ENCODE results near the gene BBX. TPM values are rescaled to one million over a fixed set of nuclear protein-coding genes. Genes with fewer than 3 reads are reported as not detected.

BBX gene
- total RNA-seq, 1 experiment from 2014 or later = 73.2 TPM

GRCh38 chr3:107727102-107727501, 204.3 kb downstream of the BBX start:
- no peak for DNase-seq (ENCODE audit: unreplicated experiment)
- intact Hi-C loops (cut with micrococcal nuclease) = no loop called here
- CTCF ChIA-PET = interaction anchor here (0.7 to 1.7 kb wide), 4 partner anchors 14 to 37 kb away, joined by 3 to 8 read pairs (median 4); no protein-coding TSS in a partner anchor
- POLR2A ChIA-PET = interaction anchor here (0.7 to 0.9 kb wide), 3 partner anchors 41 to 1925 kb away, joined by 3 read pairs; no protein-coding TSS in a partner anchor
- Mint-ChIP-seq H3K27me3 (ENCODE audit: insufficient read depth, unreplicated experiment) (no peaks in the 10 kb centered on the region), H3K9me3 (ENCODE audit: unreplicated experiment) (no peaks in the 10 kb centered on the region), H3K27ac (ENCODE audit: low read depth, unreplicated experiment) (no peak overlapping the region), H3K36me3 (ENCODE audit: insufficient read depth, unreplicated experiment) (peaks cover 32% of the 10 kb centered on the region), H3K4me1 (ENCODE audit: insufficient read depth, unreplicated experiment) (no peaks in the 10 kb centered on the region), H3K4me3 (ENCODE audit: unreplicated experiment) (no peak overlapping the region)
- BruUV-seq (replicated peaks) = no TSS peak
- TF ChIP-seq CTCF (IDR thresholded peaks at IDR 0.05; ENCODE audit: unreplicated experiment) = no peak

- no peaks in the 10 kb centered on the region for H3K4me1 Mint-ChIP-seq (ENCODE audit: insufficient read depth, unreplicated experiment)
- POLR2A ChIA-PET = interaction anchor here (0.5 kb wide), 1 partner anchor 32 kb away, joined by 3 read pairs; no protein-coding TSS in a partner anchor
- BruUV-seq (replicated peaks) = no TSS peak
- no peak overlapping the region for H3K27ac Mint-ChIP-seq (ENCODE audit: low read depth, unreplicated experiment)
- H3K36me3 Mint-ChIP-seq (ENCODE audit: insufficient read depth, unreplicated experiment) = peaks cover 48% of the 10 kb centered on the region
- DNase-seq (ENCODE audit: unreplicated experiment) = no peak
- H3K9me3 Mint-ChIP-seq (ENCODE audit: unreplicated experiment) = no peaks in the 10 kb centered on the region
- H3K4me3 Mint-ChIP-seq (ENCODE audit: unreplicated experiment) = no peak overlapping the region
- intact Hi-C loops (cut with micrococcal nuclease) = no loop called here
- CTCF ChIA-PET = interaction anchor here (0.6 to 1.2 kb wide), 5 partner anchors 12 to 730 kb away, joined by 3 to 7 read pairs (median 3); no protein-coding TSS in a partner anchor
- H3K27me3 Mint-ChIP-seq (ENCODE audit: insufficient read depth, unreplicated experiment) = no peaks in the 10 kb centered on the region
- TF ChIP-seq CTCF (IDR thresholded peaks at IDR 0.05; ENCODE audit: unreplicated experiment) = no peak
Measured at GRCh38 chr3:107729686-107730085, 206.9 kb downstream of the BBX start.

GRCh38 chr3:107734317-107734716, 211.6 kb downstream of the BBX start:
- H3K36me3 Mint-ChIP-seq (ENCODE audit: insufficient read depth, unreplicated experiment) = peaks cover 52% of the 10 kb centered on the region
- H3K27ac Mint-ChIP-seq (ENCODE audit: low read depth, unreplicated experiment) = no peak overlapping the region
- CTCF ChIA-PET = interaction anchor here (1.0 to 1.6 kb wide), 2 partner anchors 57 to 499 kb away, joined by 3 to 12 read pairs; no protein-coding TSS in a partner anchor
- no peak for TF ChIP-seq CTCF (IDR thresholded peaks at IDR 0.05; ENCODE audit: unreplicated experiment)
- BruUV-seq (replicated peaks) = no TSS peak
- intact Hi-C loops (cut with micrococcal nuclease) = no loop called here
- H3K4me3 Mint-ChIP-seq (ENCODE audit: unreplicated experiment) = no peak overlapping the region
- H3K27me3 Mint-ChIP-seq (ENCODE audit: insufficient read depth, unreplicated experiment) = no peaks in the 10 kb centered on the region
- H3K9me3 Mint-ChIP-seq (ENCODE audit: unreplicated experiment) = no peaks in the 10 kb centered on the region
- POLR2A ChIA-PET = no interaction called here
- no peaks in the 10 kb centered on the region for H3K4me1 Mint-ChIP-seq (ENCODE audit: insufficient read depth, unreplicated experiment)
- no peak for DNase-seq (ENCODE audit: unreplicated experiment)

- DNase-seq (ENCODE audit: unreplicated experiment) = no peak
- Mint-ChIP-seq H3K4me3 (ENCODE audit: unreplicated experiment) (no peak overlapping the region), H3K36me3 (ENCODE audit: insufficient read depth, unreplicated experiment) (peaks cover 25% of the 10 kb centered on the region), H3K4me1 (ENCODE audit: insufficient read depth, unreplicated experiment) (no peaks in the 10 kb centered on the region), H3K9me3 (ENCODE audit: unreplicated experiment) (no peaks in the 10 kb centered on the region), H3K27me3 (ENCODE audit: insufficient read depth, unreplicated experiment) (no peaks in the 10 kb centered on the region), H3K27ac (ENCODE audit: low read depth, unreplicated experiment) (no peak overlapping the region)
- TF ChIP-seq CTCF (IDR thresholded peaks at IDR 0.05; ENCODE audit: unreplicated experiment) = no peak
- intact Hi-C loops (cut with micrococcal nuclease) = no loop called here
- BruUV-seq (replicated peaks) = no TSS peak
- POLR2A ChIA-PET = no interaction called here
- CTCF ChIA-PET = interaction anchor here (0.6 to 6.7 kb wide), 11 partner anchors 14 to 1013 kb away, joined by 3 to 98 read pairs (median 5); no protein-coding TSS in a partner anchor
Measured at GRCh38 chr3:107737914-107738313, 215.2 kb downstream of the BBX start.
